Right lobe of liver (tissue), 4 donors: ENCODE measurements around the gene CELSR1.

Experiments used
- POLR2A ChIP-seq: fragments of 450-650 bp; IDR thresholded peaks from one replicate; pipeline ENCODE4 v1.6.1; 2017; ENCODE audit warnings: antibody characterized with exemption, mild to moderate bottlenecking
- TF ChIP-seq, protein P1 (sequence below), 4 donors: fragments of 200-600 bp in 3 of 4; fragments of 450-650 bp in 1 of 4; IDR thresholded peaks; one replicate each; pipeline versions ENCODE4 v1.5.1 to v1.8.0; 2016 to 2022; ENCODE audit warnings: antibody characterized with exemption in 4 of 4, mild to moderate bottlenecking in 2 of 4
- donor health status: DM: no; HTN: no; CAD: no.
- donor health status: DM: no; HTN: no; CAD: no.
- donor health status: DM: no; HTN: yes; CAD: no.

DNA sequence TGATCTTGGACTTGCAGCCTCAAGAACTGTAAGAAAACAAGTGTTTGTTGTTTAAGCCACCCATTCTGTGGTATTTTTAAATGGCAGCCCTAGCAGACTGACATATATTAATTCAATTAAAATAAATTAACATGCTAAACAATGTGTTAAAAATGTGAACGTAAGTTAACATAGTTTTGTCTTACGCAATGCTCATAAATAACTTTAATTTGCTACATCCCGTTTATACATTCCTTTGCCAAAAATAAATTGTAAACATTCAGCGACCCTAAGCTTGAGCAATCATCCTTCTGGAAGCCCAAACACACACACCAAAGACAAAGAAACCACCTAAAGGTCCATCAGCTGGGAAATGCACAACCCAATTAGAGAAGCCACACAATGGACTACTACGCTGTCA, 70.4 kb downstream of the CELSR1 start:
- TF ChIP-seq, protein P1, sequence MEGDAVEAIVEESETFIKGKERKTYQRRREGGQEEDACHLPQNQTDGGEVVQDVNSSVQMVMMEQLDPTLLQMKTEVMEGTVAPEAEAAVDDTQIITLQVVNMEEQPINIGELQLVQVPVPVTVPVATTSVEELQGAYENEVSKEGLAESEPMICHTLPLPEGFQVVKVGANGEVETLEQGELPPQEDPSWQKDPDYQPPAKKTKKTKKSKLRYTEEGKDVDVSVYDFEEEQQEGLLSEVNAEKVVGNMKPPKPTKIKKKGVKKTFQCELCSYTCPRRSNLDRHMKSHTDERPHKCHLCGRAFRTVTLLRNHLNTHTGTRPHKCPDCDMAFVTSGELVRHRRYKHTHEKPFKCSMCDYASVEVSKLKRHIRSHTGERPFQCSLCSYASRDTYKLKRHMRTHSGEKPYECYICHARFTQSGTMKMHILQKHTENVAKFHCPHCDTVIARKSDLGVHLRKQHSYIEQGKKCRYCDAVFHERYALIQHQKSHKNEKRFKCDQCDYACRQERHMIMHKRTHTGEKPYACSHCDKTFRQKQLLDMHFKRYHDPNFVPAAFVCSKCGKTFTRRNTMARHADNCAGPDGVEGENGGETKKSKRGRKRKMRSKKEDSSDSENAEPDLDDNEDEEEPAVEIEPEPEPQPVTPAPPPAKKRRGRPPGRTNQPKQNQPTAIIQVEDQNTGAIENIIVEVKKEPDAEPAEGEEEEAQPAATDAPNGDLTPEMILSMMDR (IDR thresholded peaks at IDR 0.05): no peak
- TF ChIP-seq POLR2A: no peak
